ENCODE data around the gene TSKS. TPM values are rescaled to one million over a fixed set of nuclear protein-coding genes. Genes with fewer than 3 reads are reported as not detected.

The TSKS gene
- total and polyA plus RNA-seq, 2 donors (not counting 3 experiments of a cell fraction or from before 2014, with no cell fraction given), result 0.03 TPM; not detected in 1

DNA sequence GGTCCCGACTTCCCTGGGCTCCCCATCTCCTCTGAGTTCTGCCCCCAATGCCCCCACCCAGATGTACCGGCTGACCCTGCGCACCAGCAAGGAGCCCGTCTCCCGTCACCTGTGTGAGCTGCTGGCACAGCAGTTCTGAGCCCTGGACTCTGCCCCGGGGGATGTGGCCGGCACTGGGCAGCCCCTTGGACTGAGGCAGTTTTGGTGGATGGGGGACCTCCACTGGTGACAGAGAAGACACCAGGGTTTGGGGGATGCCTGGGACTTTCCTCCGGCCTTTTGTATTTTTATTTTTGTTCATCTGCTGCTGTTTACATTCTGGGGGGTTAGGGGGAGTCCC lies 43.5 kb upstream of the TSKS start:
- H3K4me2 ChIP-seq (ENCODE audit: insufficient read depth, low read length), result no peak overlapping the region
- H3K9me1 ChIP-seq (replicated peaks; ENCODE audit: control insufficient read depth, extremely low read depth, insufficient read depth, low read length), result no peaks in the 10 kb centered on the region
- H2AFZ ChIP-seq (ENCODE audit: low read depth, low read length), result no peak overlapping the region
- TF ChIP-seq POLR2AphosphoS5 (IDR thresholded peaks at IDR 0.05; ENCODE audit: insufficient read depth, low read depth, low read length) (no peak), FOS (IDR thresholded peaks at IDR 0.05; ENCODE audit: borderline replicate concordance, insufficient read depth, low read length) (no peak), MAX (IDR thresholded peaks at IDR 0.05; ENCODE audit: insufficient read depth, insufficient read length) (no peak), GATA2 (IDR thresholded peaks at IDR 0.05; ENCODE audit: insufficient read depth, insufficient read length, low read depth, low read length) (no peak), MYC (IDR thresholded peaks at IDR 0.05; ENCODE audit: low read depth, low read length) (no peak), JUN (IDR thresholded peaks at IDR 0.05; ENCODE audit: borderline replicate concordance, insufficient read depth, insufficient read length, low read depth) (no peak), POLR2A (IDR thresholded peaks at IDR 0.05; ENCODE audit: low read depth, low read length) (no peak), EZH2 (IDR thresholded peaks at IDR 0.05; ENCODE audit: borderline replicate concordance, low read depth, low read length, severe bottlenecking) (no peak), CTCF (IDR thresholded peaks at IDR 0.05; ENCODE audit: extremely low read depth in 1 of 2, insufficient read depth in 1 of 2, low read depth in 1 of 2, low read length in 2 of 2) (no peak)
- H3K4me3 ChIP-seq (replicated peaks in 1 of 3; ENCODE audit: insufficient read depth in 1 of 3, low read depth in 1 of 3, low read length in 3 of 3), result no peak overlapping the region
- peaks cover 6% of the 10 kb centered on the region for H3K4me1 ChIP-seq (ENCODE audit: control insufficient read depth, extremely low read depth, insufficient read depth, low read length)
- H3K9me3 ChIP-seq (replicated peaks; ENCODE audit: control insufficient read depth, insufficient read depth, low read length), result no peaks in the 10 kb centered on the region
- no peak overlapping the region for H3K9ac ChIP-seq (replicated peaks; ENCODE audit: extremely low read depth, insufficient read depth, low read length)
- no peaks in the 10 kb centered on the region for H3K79me2 ChIP-seq (ENCODE audit: control insufficient read depth, insufficient read depth, low read length)
- dilution Hi-C loops (cut with MboI; ENCODE audit: extremely low pct_ligation_motif_present, low sequenced_read_pairs), result no loop called here
- intact Hi-C loops (cut with micrococcal nuclease), result loop anchor here (5.0 kb wide), 2 partner anchors 119 to 309 kb away; partner anchors contain the start of genes ADM5 and RPS11
- peaks cover 5 to 9% of the 10 kb centered on the region in 2 experiments for H3K36me3 ChIP-seq (ENCODE audit: control insufficient read depth in 2 of 2, extremely low read depth in 1 of 2, insufficient read depth in 2 of 2, low read length in 2 of 2)
- ChIA-PET POLR2A (no interaction called here), CTCF (no interaction called here)
- H3K27ac ChIP-seq (ENCODE audit: insufficient read depth, low read depth, low read length), result no peak overlapping the region
- TSS peak; percentile 35 for BruUV-seq (replicated peaks)
- no peaks in the 10 kb centered on the region for H3K27me3 ChIP-seq (ENCODE audit: control insufficient read depth in 2 of 2, insufficient read depth in 2 of 2, low read length in 2 of 2)
- no peak for FAIRE-seq
- no peak for DNase-seq (ENCODE audit: low read depth, low spot score)
- no peaks in the 10 kb centered on the region for H4K20me1 ChIP-seq (replicated peaks; ENCODE audit: control insufficient read depth, extremely low read depth, insufficient read depth, low read length)

Data from endothelial cell of umbilical vein (primary cell).